Upper lobe of right lung (tissue), 1 donor: ENCODE measurements around the gene PAPOLA. TPM values are rescaled to one million over a fixed set of nuclear protein-coding genes. Genes with fewer than 3 reads are reported as not detected.

Source experiments
- ATAC-seq: fragments of 200-7000 bp; cut with Tn5 transposase; one replicate; pipeline ENCODE4 v1.9.1; 2020; ENCODE audit warnings: mild to moderate bottlenecking, moderate library complexity
- DNase-seq: peaks from one replicate; pipeline ENCODE4 v3.0.0-alpha.2; 2020
- H3K27ac ChIP-seq: fragments of 200-600 bp; one replicate; pipeline ENCODE4 v1.8.0; 2022
- H3K27me3 ChIP-seq: fragments of 200-600 bp; one replicate; pipeline ENCODE4 v1.8.0; 2022; ENCODE audit warnings: mild to moderate bottlenecking
- H3K36me3 ChIP-seq: fragments of 200-600 bp; one replicate; pipeline ENCODE4 v1.8.0; 2022
- H3K4me1 ChIP-seq: fragments of 200-600 bp; one replicate; pipeline ENCODE4 v1.8.0; 2022
- H3K4me3 ChIP-seq: fragments of 200-600 bp; one replicate; pipeline ENCODE4 v1.8.0; 2022; ENCODE audit warnings: mild to moderate bottlenecking
- H3K9me3 ChIP-seq: fragments of 200-600 bp; one replicate; pipeline ENCODE4 v1.8.0; 2022
- intact Hi-C: fragments of 100-400 bp; cut with DNase I; formaldehyde crosslinking; loops from one replicate; pipeline ENCODE4 v1.11.0; 2022
- total RNA-seq: library from RNA; stranded (reverse); fragmentation: NEBNext Ultra II Directional; extraction: Animal tissue kit (Norgen Biotek cat#: 25700); gene quantifications from one replicate; pipeline ENCODE4 v1.2.1, GENCODE V29; 2021
- TF ChIP-seq, protein P1 (sequence below): fragments of 200-600 bp; IDR thresholded peaks from one replicate; pipeline ENCODE4 v1.8.0; 2022; ENCODE audit warnings: antibody characterized with exemption
- donor health status: DM: no; HTN: yes; CAD: no; lungs with severe emphysema.

PAPOLA gene
- total RNA-seq, 1 donor from 2014 or later: 153 TPM

- intact Hi-C loops: no loop called here
- peaks cover 58% of the 10 kb centered on the region for H3K36me3 ChIP-seq
- no peaks in the 10 kb centered on the region for H3K4me1 ChIP-seq
- no peak for DNase-seq
- no peak overlapping the region for H3K4me3 ChIP-seq
- no peak overlapping the region for H3K27ac ChIP-seq
- TF ChIP-seq, protein P1, sequence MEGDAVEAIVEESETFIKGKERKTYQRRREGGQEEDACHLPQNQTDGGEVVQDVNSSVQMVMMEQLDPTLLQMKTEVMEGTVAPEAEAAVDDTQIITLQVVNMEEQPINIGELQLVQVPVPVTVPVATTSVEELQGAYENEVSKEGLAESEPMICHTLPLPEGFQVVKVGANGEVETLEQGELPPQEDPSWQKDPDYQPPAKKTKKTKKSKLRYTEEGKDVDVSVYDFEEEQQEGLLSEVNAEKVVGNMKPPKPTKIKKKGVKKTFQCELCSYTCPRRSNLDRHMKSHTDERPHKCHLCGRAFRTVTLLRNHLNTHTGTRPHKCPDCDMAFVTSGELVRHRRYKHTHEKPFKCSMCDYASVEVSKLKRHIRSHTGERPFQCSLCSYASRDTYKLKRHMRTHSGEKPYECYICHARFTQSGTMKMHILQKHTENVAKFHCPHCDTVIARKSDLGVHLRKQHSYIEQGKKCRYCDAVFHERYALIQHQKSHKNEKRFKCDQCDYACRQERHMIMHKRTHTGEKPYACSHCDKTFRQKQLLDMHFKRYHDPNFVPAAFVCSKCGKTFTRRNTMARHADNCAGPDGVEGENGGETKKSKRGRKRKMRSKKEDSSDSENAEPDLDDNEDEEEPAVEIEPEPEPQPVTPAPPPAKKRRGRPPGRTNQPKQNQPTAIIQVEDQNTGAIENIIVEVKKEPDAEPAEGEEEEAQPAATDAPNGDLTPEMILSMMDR: peak; percentile 55
- no peaks in the 10 kb centered on the region for H3K9me3 ChIP-seq
- H3K27me3 ChIP-seq: no peaks in the 10 kb centered on the region
- ATAC-seq: no peak
Measured at GRCh38 chr14:96567289-96567899, 65.2 kb downstream of the PAPOLA start.

- Histone ChIP-seq H3K36me3 (peaks cover 55% of the 10 kb centered on the region), H3K27ac (no peak overlapping the region), H3K27me3 (no peaks in the 10 kb centered on the region), H3K4me3 (no peak overlapping the region), H3K9me3 (no peaks in the 10 kb centered on the region), H3K4me1 (no peaks in the 10 kb centered on the region)
- TF ChIP-seq, protein P1: no peak
- no peak for ATAC-seq
- DNase-seq: no peak
- intact Hi-C loops: no loop called here
Measured at GRCh38 chr14:96568621-96569020, 66.4 kb downstream of the PAPOLA start.

- Histone ChIP-seq H3K36me3 (peaks cover 36% of the 10 kb centered on the region), H3K9me3 (no peaks in the 10 kb centered on the region), H3K27me3 (no peaks in the 10 kb centered on the region), H3K27ac (no peak overlapping the region), H3K4me3 (no peak overlapping the region), H3K4me1 (no peaks in the 10 kb centered on the region)
- intact Hi-C loops: no loop called here
- DNase-seq (no peak), ATAC-seq (no peak)
- TF ChIP-seq, protein P1: no peak
Measured at GRCh38 chr14:96571311-96571710, 69.1 kb downstream of the PAPOLA start.

- ATAC-seq (no peak), DNase-seq (no peak)
- TF ChIP-seq, protein P1: no peak
- Histone ChIP-seq H3K9me3 (no peaks in the 10 kb centered on the region), H3K4me3 (no peak overlapping the region), H3K27ac (no peak overlapping the region), H3K27me3 (no peaks in the 10 kb centered on the region), H3K4me1 (no peaks in the 10 kb centered on the region), H3K36me3 (peaks cover 14% of the 10 kb centered on the region)
- intact Hi-C loops: no loop called here
Measured at GRCh38 chr14:96573473-96574100, 71.4 kb downstream of the PAPOLA start.

GRCh38 chr14:96574171-96574632, 72.0 kb downstream of the PAPOLA start:
- Histone ChIP-seq H3K27me3 (no peaks in the 10 kb centered on the region), H3K9me3 (no peaks in the 10 kb centered on the region), H3K27ac (no peak overlapping the region), H3K4me3 (no peak overlapping the region), H3K4me1 (no peaks in the 10 kb centered on the region), H3K36me3 (peaks cover 14% of the 10 kb centered on the region)
- TF ChIP-seq, protein P1: no peak
- DNase-seq (no peak), ATAC-seq (no peak)
- intact Hi-C loops: no loop called here
